WTC11 (cell line): Measurements from ENCODE around the gene COL6A5.

Experiments
- ESRRA ChIP-seq: sonication (generic); formaldehyde crosslinking; IDR thresholded peaks from 2 replicates; pipeline ENCODE4 v1.8.1; 2022; ENCODE audit warnings: mild to moderate bottlenecking, missing genetic modification reagents, borderline replicate concordance
- MXD4 ChIP-seq: fragments of 250-450 bp; sonication (Bioruptor Pico); IDR thresholded peaks from 2 replicates; pipeline ENCODE4 v1.8.0; 2021; ENCODE audit warnings: mild to moderate bottlenecking, moderate library complexity, borderline replicate concordance
- NR1H2 ChIP-seq: sonication (generic); formaldehyde crosslinking; IDR thresholded peaks from 2 replicates; pipeline ENCODE4 v1.9.0; 2021; ENCODE audit warnings: mild to moderate bottlenecking, moderate library complexity, missing genetic modification reagents
- NR2C2 ChIP-seq: sonication (generic); formaldehyde crosslinking; IDR thresholded peaks from 2 replicates; pipeline ENCODE4 v1.8.0; 2022; ENCODE audit warnings: mild to moderate bottlenecking, missing genetic modification reagents
- SOX15 ChIP-seq: fragments of 250-450 bp; sonication (Bioruptor Pico); IDR thresholded peaks from 2 replicates; pipeline ENCODE4 v1.9.0; 2021; ENCODE audit warnings: mild to moderate bottlenecking
- TF ChIP-seq, protein P1 (sequence below): fragments of 200-600 bp; IDR thresholded peaks from 2 replicates; pipeline ENCODE4 v1.8.0; 2022; ENCODE audit warnings: antibody characterized with exemption
- TF ChIP-seq, protein P2 (sequence below): sonication (generic); formaldehyde crosslinking; IDR thresholded peaks from 2 replicates; pipeline ENCODE4 v1.8.0; 2022; ENCODE audit warnings: mild to moderate bottlenecking, missing genetic modification reagents
- TF ChIP-seq, protein P3 (sequence below): sonication (generic); formaldehyde crosslinking; IDR thresholded peaks from 2 replicates; pipeline ENCODE4 v1.8.0; 2022; ENCODE audit warnings: mild to moderate bottlenecking, missing genetic modification reagents
- TF ChIP-seq, protein P4 (sequence below): fragments of 250-450 bp; sonication (Bioruptor Pico); conservative IDR thresholded peaks from 2 replicates; pipeline ENCODE4 v1.9.0; 2021; ENCODE audit warnings: mild to moderate bottlenecking

- TF ChIP-seq, protein P1, sequence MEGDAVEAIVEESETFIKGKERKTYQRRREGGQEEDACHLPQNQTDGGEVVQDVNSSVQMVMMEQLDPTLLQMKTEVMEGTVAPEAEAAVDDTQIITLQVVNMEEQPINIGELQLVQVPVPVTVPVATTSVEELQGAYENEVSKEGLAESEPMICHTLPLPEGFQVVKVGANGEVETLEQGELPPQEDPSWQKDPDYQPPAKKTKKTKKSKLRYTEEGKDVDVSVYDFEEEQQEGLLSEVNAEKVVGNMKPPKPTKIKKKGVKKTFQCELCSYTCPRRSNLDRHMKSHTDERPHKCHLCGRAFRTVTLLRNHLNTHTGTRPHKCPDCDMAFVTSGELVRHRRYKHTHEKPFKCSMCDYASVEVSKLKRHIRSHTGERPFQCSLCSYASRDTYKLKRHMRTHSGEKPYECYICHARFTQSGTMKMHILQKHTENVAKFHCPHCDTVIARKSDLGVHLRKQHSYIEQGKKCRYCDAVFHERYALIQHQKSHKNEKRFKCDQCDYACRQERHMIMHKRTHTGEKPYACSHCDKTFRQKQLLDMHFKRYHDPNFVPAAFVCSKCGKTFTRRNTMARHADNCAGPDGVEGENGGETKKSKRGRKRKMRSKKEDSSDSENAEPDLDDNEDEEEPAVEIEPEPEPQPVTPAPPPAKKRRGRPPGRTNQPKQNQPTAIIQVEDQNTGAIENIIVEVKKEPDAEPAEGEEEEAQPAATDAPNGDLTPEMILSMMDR, result no peak
- TF ChIP-seq ESRRA, result no peak
- TF ChIP-seq, protein P2, sequence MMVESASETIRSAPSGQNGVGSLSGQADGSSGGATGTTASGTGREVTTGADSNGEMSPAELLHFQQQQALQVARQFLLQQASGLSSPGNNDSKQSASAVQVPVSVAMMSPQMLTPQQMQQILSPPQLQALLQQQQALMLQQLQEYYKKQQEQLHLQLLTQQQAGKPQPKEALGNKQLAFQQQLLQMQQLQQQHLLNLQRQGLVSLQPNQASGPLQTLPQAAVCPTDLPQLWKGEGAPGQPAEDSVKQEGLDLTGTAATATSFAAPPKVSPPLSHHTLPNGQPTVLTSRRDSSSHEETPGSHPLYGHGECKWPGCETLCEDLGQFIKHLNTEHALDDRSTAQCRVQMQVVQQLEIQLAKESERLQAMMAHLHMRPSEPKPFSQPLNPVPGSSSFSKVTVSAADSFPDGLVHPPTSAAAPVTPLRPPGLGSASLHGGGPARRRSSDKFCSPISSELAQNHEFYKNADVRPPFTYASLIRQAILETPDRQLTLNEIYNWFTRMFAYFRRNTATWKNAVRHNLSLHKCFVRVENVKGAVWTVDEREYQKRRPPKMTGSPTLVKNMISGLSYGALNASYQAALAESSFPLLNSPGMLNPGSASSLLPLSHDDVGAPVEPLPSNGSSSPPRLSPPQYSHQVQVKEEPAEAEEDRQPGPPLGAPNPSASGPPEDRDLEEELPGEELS (CRISPR knock-in tag), result no peak
- no peak for TF ChIP-seq SOX15 (CRISPR knock-in tag)
- no peak for TF ChIP-seq NR1H2 (CRISPR knock-in tag)
- TF ChIP-seq NR2C2 (CRISPR knock-in tag), result no peak
- TF ChIP-seq, protein P3, sequence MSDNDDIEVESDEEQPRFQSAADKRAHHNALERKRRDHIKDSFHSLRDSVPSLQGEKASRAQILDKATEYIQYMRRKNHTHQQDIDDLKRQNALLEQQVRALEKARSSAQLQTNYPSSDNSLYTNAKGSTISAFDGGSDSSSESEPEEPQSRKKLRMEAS (CRISPR knock-in tag), result no peak
- TF ChIP-seq, protein P4, sequence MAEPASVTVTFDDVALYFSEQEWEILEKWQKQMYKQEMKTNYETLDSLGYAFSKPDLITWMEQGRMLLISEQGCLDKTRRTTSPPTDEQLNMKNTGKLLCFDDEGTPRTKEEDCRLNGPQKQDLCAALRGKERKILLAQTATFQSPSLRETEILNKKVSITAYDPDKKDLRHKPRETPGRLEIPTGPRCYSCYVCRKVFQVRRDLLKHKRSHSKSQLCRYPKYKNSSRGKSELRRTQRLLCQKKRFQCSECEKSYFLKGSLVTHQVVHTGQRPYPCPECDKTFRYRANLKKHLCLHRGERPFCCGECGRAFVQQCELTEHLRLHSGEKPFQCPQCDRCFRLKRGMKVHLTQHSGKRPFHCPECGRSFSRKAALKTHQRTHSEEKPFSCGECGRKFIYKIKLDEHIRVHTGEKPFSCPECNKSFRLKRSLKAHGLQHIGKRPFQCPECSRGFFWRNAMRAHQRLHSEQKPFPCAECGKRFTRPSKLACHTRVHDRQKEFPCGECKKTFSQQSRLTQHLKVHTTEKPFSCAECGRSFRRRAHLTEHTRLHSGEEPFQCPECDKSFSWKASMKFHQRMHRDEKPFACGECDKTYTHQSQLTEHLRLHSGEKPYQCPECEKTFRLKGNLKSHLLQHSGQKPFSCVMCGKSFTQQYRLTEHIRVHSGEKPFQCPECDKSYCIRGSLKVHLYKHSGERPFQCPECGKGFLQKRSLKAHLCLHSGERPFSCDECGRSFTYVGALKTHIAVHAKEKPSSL (CRISPR knock-in tag), result no peak
- no peak for TF ChIP-seq MXD4 (CRISPR knock-in tag)
These were observed 171.4 kb downstream of the COL6A5 start, which contains the start of gene COL6A6 for GRCh38 chr3:130516645-130517512.
